Testis (tissue), 3 donors: ENCODE results near the gene TMEFF1. TPM values are rescaled to one million over a fixed set of nuclear protein-coding genes. Genes with fewer than 3 reads are reported as not detected.

Experiments used
- DNase-seq: peaks from one replicate; pipeline ENCODE4 v3.0.0-alpha.2; 2019
- H3K27ac ChIP-seq, 2 donors: fragments of 200-600 bp; sonication (generic); one replicate each; pipeline ENCODE4 v1.5.1; 2019
- H3K27me3 ChIP-seq: fragments of 200-600 bp; sonication (generic); one replicate; pipeline ENCODE4 v1.5.1; 2019
- H3K36me3 ChIP-seq: fragments of 200-600 bp; sonication (generic); one replicate; pipeline ENCODE4 v1.5.1; 2017; ENCODE audit warnings: low read depth; ENCODE audit errors: missing control alignments
- H3K4me1 ChIP-seq: fragments of 200-600 bp; sonication (generic); one replicate; pipeline ENCODE4 v1.5.1; 2019
- H3K4me3 ChIP-seq, 2 donors: fragments of 200-600 bp; sonication (generic); one replicate each; pipeline ENCODE4 v1.5.1; 2017 to 2019
- H3K9me3 ChIP-seq: fragments of 200-600 bp; sonication (generic); one replicate; pipeline ENCODE4 v1.5.1; 2017
- CTCF ChIP-seq, 3 experiments: fragments of 450-650 bp in 2 of 3; fragments of 200-600 bp in 1 of 3; sonication (generic) in 1 of 3; IDR thresholded peaks; one replicate each; pipeline ENCODE4 v1.5.1; 2016 to 2019; ENCODE audit warnings: antibody characterized with exemption in 3 of 3, mild to moderate bottlenecking in 2 of 3, moderate library complexity in 1 of 3
- POLR2A ChIP-seq: fragments of 450-650 bp; IDR thresholded peaks from one replicate; pipeline ENCODE4 v1.6.1; 2017; ENCODE audit warnings: antibody characterized with exemption, mild to moderate bottlenecking, moderate library complexity
- WGBS, 2 donors: methylation state at CpG; one replicate each; pipeline ENCODE4 v1.1.5; 2018; 5-methylcytosine and 5-hydroxymethylcytosine counted together
- intact Hi-C: fragments of 100-400 bp; cut with DNase I; formaldehyde crosslinking; loops from one replicate; pipeline ENCODE4 v1.15.1; 2023; ENCODE audit warnings: low total_unique reads
- polyA plus RNA-seq: library from polyadenylated mRNA; stranded (reverse); fragments of 350-450 nt; fragmentation: Illumina TruSeq; extraction: RNeasy Lipid Tissue Mini Kit (QIAGEN cat#74804); gene quantifications from one replicate; pipeline ENCODE4 v1.2.3, GENCODE V29; 2014; ENCODE audit warnings: low read depth, low replicate concordance; ENCODE audit not compliant: insufficient read depth
- total RNA-seq, 2 donors: library from RNA; depleted of rRNA; stranded (reverse); fragments of >200 nt; gene quantifications; one replicate each; pipeline ENCODE4 v1.2.3, GENCODE V29; 2016

The TMEFF1 gene
- total and polyA plus RNA-seq, 3 donors from 2014 or later: 2.3 to 8.7 (median 5.9) TPM

GRCh38 chr9:100581661-100582060, 108.7 kb downstream of the TMEFF1 start:
- Histone ChIP-seq H3K36me3 (no peaks in the 10 kb centered on the region), H3K27ac (no peak overlapping the region), H3K27me3 (no peaks in the 10 kb centered on the region), H3K9me3 (no peaks in the 10 kb centered on the region), H3K4me3 (no peak overlapping the region), H3K4me1 (no peaks in the 10 kb centered on the region)
- no peak for TF ChIP-seq POLR2A
- no peak for TF ChIP-seq CTCF (IDR thresholded peaks at IDR 0.05)
- DNase-seq: no peak
- intact Hi-C loops: no loop called here
- WGBS, 2 donors: 78 to 90% methylated on average over 4 of the region's 4 CpGs

- no peak for TF ChIP-seq POLR2A
- no peak for TF ChIP-seq CTCF (IDR thresholded peaks at IDR 0.05)
- WGBS, 2 donors: 99 to 100% methylated on average over 5 of the region's 5 CpGs
- intact Hi-C loops: no loop called here
- Histone ChIP-seq H3K27ac (no peak overlapping the region), H3K4me1 (no peaks in the 10 kb centered on the region), H3K4me3 (no peak overlapping the region), H3K27me3 (no peaks in the 10 kb centered on the region), H3K36me3 (no peaks in the 10 kb centered on the region), H3K9me3 (no peaks in the 10 kb centered on the region)
- no peak for DNase-seq
Observed at GRCh38 chr9:100583014-100583802, 110.3 kb downstream of the TMEFF1 start.

- Histone ChIP-seq H3K4me1 (no peaks in the 10 kb centered on the region), H3K9me3 (no peaks in the 10 kb centered on the region), H3K27me3 (no peaks in the 10 kb centered on the region), H3K27ac (no peak overlapping the region), H3K4me3 (no peak overlapping the region), H3K36me3 (no peaks in the 10 kb centered on the region)
- intact Hi-C loops: no loop called here
- 98 to 99% methylated on average over 4 of the region's 4 CpGs for WGBS, 2 donors
- DNase-seq: no peak
- TF ChIP-seq CTCF (IDR thresholded peaks at IDR 0.05) (no peak), POLR2A (no peak)
Observed at GRCh38 chr9:100584951-100585350, 112.0 kb downstream of the TMEFF1 start.

GRCh38 chr9:100586093-100586492, 113.1 kb downstream of the TMEFF1 start:
- TF ChIP-seq CTCF (IDR thresholded peaks at IDR 0.05) (no peak), POLR2A (no peak)

GRCh38 chr9:100587375-100587774, 114.4 kb downstream of the TMEFF1 start:
- H3K27me3 ChIP-seq: no peaks in the 10 kb centered on the region
- no peak for DNase-seq
- no peaks in the 10 kb centered on the region for H3K36me3 ChIP-seq
- intact Hi-C loops: no loop called here
- 71 to 75% methylated on average over 9 of the region's 9 CpGs for WGBS, 2 donors
- H3K9me3 ChIP-seq: no peaks in the 10 kb centered on the region
- TF ChIP-seq POLR2A (no peak), CTCF (IDR thresholded peaks at IDR 0.05) (no peak)
- no peak overlapping the region for H3K4me3 ChIP-seq
- H3K4me1 ChIP-seq: no peaks in the 10 kb centered on the region
- no peak overlapping the region for H3K27ac ChIP-seq

More at GRCh38 chr9:100586093-100586492, 113.1 kb downstream of the TMEFF1 start:
- H3K27me3 ChIP-seq: no peaks in the 10 kb centered on the region
- H3K4me3 ChIP-seq: no peak overlapping the region
- no peaks in the 10 kb centered on the region for H3K9me3 ChIP-seq
- intact Hi-C loops: no loop called here
- WGBS, 2 donors: 91 to 93% methylated on average over 7 of the region's 7 CpGs
- H3K27ac ChIP-seq: no peak overlapping the region
- DNase-seq: no peak
- H3K36me3 ChIP-seq: no peaks in the 10 kb centered on the region
- H3K4me1 ChIP-seq: no peaks in the 10 kb centered on the region
